Measurements from ENCODE around the gene PDE4D. TPM values are rescaled to one million over a fixed set of nuclear protein-coding genes. Genes with fewer than 3 reads are reported as not detected.

The PDE4D gene
- total and polyA plus RNA-seq, 2 donors (not counting 1 experiment from before 2014, with no cell fraction given): 14.9 to 171 TPM

- Mint-ChIP-seq H3K9me3 (ENCODE audit: insufficient read depth) (no peaks in the 10 kb centered on the region), H3K4me3 (no peak overlapping the region), H3K27me3 (no peaks in the 10 kb centered on the region), H3K27ac (no peak overlapping the region), H3K4me1 (no peaks in the 10 kb centered on the region)
- Histone ChIP-seq H3K27me3 (replicated peaks in 1 of 4; ENCODE audit: control extremely low read depth in 1 of 4, control insufficient read depth in 3 of 4, insufficient read depth in 4 of 4, low read length in 3 of 4) (no peaks in the 10 kb centered on the region), H3K4me3 (ENCODE audit: control extremely low read depth in 1 of 5, extremely low read depth in 1 of 5, insufficient read depth in 1 of 5, low read depth in 2 of 5, low read length in 4 of 5) (no peak overlapping the region), H3K9ac (ENCODE audit: low read length) (no peak overlapping the region), H3K79me2 (ENCODE audit: control insufficient read depth, insufficient read depth, low read length) (no peaks in the 10 kb centered on the region), H2AFZ (ENCODE audit: insufficient read depth, low read depth, low read length, poor library complexity, severe bottlenecking) (no peak overlapping the region), H4K20me1 (ENCODE audit: control insufficient read depth, insufficient read depth, low read length, poor library complexity, severe bottlenecking) (no peaks in the 10 kb centered on the region), H3K4me2 (replicated peaks; ENCODE audit: low read depth, low read length, poor library complexity, severe bottlenecking) (no peak overlapping the region), H3K4me1 (ENCODE audit: control insufficient read depth in 2 of 2, insufficient read depth in 2 of 2, low read length in 2 of 2) (no peaks in the 10 kb centered on the region), H3K36me3 (replicated peaks in 1 of 2; ENCODE audit: control extremely low read depth in 1 of 2, control insufficient read depth in 1 of 2, extremely low read depth in 1 of 2, insufficient read depth in 2 of 2, low read length in 1 of 2) (no peaks in the 10 kb centered on the region), H3K27ac (ENCODE audit: low read length in 2 of 2) (no peak overlapping the region), H3K9me3 (ENCODE audit: control extremely low read depth in 1 of 3, control insufficient read depth in 2 of 3, insufficient read depth in 1 of 3, low read length in 2 of 3) (no peaks in the 10 kb centered on the region)
- ChIA-PET CTCF (interaction anchor here (0.8 to 2.1 kb wide), 4 partner anchors 10 to 836 kb away, joined by 3 to 6 read pairs (median 4); no protein-coding TSS in a partner anchor), POLR2A (no interaction called here)
- no peak for TF ChIP-seq CTCF (IDR thresholded peaks at IDR 0.05)
- no peak for DNase-seq
- WGBS (ENCODE audit: insufficient coverage): no CpG with 5 or more reads among the region's 2 CpGs
- intact Hi-C loops (cut with micrococcal nuclease): no loop called here
- no peak for ATAC-seq (ENCODE audit: low read depth)
Observed at GRCh38 chr5:59326596-59326995, 566.9 kb downstream of the PDE4D start.

GRCh38 chr5:59325070-59325469, 568.5 kb downstream of the PDE4D start:
- Histone ChIP-seq H3K4me1 (ENCODE audit: control insufficient read depth in 2 of 2, insufficient read depth in 2 of 2, low read length in 2 of 2) (no peaks in the 10 kb centered on the region), H3K4me3 (ENCODE audit: control extremely low read depth in 1 of 5, extremely low read depth in 1 of 5, insufficient read depth in 1 of 5, low read depth in 2 of 5, low read length in 4 of 5) (no peak overlapping the region), H3K27me3 (replicated peaks in 1 of 4; ENCODE audit: control extremely low read depth in 1 of 4, control insufficient read depth in 3 of 4, insufficient read depth in 4 of 4, low read length in 3 of 4) (no peaks in the 10 kb centered on the region), H3K4me2 (replicated peaks; ENCODE audit: low read depth, low read length, poor library complexity, severe bottlenecking) (no peak overlapping the region), H3K9ac (ENCODE audit: low read length) (no peak overlapping the region), H2AFZ (ENCODE audit: insufficient read depth, low read depth, low read length, poor library complexity, severe bottlenecking) (no peak overlapping the region), H3K36me3 (replicated peaks in 1 of 2; ENCODE audit: control extremely low read depth in 1 of 2, control insufficient read depth in 1 of 2, extremely low read depth in 1 of 2, insufficient read depth in 2 of 2, low read length in 1 of 2) (no peaks in the 10 kb centered on the region), H3K79me2 (ENCODE audit: control insufficient read depth, insufficient read depth, low read length) (no peaks in the 10 kb centered on the region), H3K27ac (ENCODE audit: low read length in 2 of 2) (no peak overlapping the region), H4K20me1 (ENCODE audit: control insufficient read depth, insufficient read depth, low read length, poor library complexity, severe bottlenecking) (no peaks in the 10 kb centered on the region), H3K9me3 (ENCODE audit: control extremely low read depth in 1 of 3, control insufficient read depth in 2 of 3, insufficient read depth in 1 of 3, low read length in 2 of 3) (no peaks in the 10 kb centered on the region)
- POLR2A ChIA-PET: no interaction called here
- no peaks in the 10 kb centered on the region for H3K4me1 Mint-ChIP-seq
- no CpG with 5 or more reads among the region's 2 CpGs for WGBS (ENCODE audit: insufficient coverage)
- no peaks in the 10 kb centered on the region for H3K27me3 Mint-ChIP-seq
- no peak overlapping the region for H3K27ac Mint-ChIP-seq
- TF ChIP-seq EZH2 (IDR thresholded peaks at IDR 0.05; ENCODE audit: borderline replicate concordance, insufficient read depth, low read depth, low read length, poor library complexity, severe bottlenecking) (no peak), CTCF (IDR thresholded peaks at IDR 0.05) (no peak)
- no peaks in the 10 kb centered on the region for H3K9me3 Mint-ChIP-seq (ENCODE audit: insufficient read depth)
- CTCF ChIA-PET: interaction anchor here (1.5 kb wide), 1 partner anchor 12 kb away, joined by 3 read pairs; no protein-coding TSS in a partner anchor
- intact Hi-C loops (cut with micrococcal nuclease): no loop called here
- H3K4me3 Mint-ChIP-seq: no peak overlapping the region
- DNase-seq: no peak
- no peak for ATAC-seq (ENCODE audit: low read depth)
